D341Med (cell line): ENCODE data around the gene ANKRD44.
"Not testable (repeated sequence)": the region's sequence is repeated elsewhere in the genome, so short reads cannot be mapped to it uniquely, and the experiment has no call there.

Source experiments
- DNase-seq: peaks from one replicate; pipeline ENCODE4 v3.0.0; 2012; ENCODE audit warnings: low spot score

ANKRD44 gene

GRCh38 chr2:197310271-197310985, at the start of gene ANKRD44:
Gene ANKRD44, minus strand, starts transcription at chr2:197310780. Its CDS starts 176 bp downstream, at chr2:197310604.
- DNase-seq, result peak; percentile 92

GRCh38 chr2:197359859-197360258, 49.3 kb upstream of the ANKRD44 start:
- DNase-seq, result no peak

GRCh38 chr2:197358931-197359330, 48.4 kb upstream of the ANKRD44 start:
- DNase-seq, result no peak

- DNase-seq, result no peak
These were observed 47.4 kb upstream of the ANKRD44 start for GRCh38 chr2:197357986-197358385.

GRCh38 chr2:197356136-197356535, 45.6 kb upstream of the ANKRD44 start:
- peak; percentile 32 for DNase-seq

GRCh38 chr2:197354169-197354558, 43.6 kb upstream of the ANKRD44 start:
- DNase-seq, result no peak

GRCh38 chr2:197353393-197354168, 43.0 kb upstream of the ANKRD44 start:
- no peak for DNase-seq

- DNase-seq, result no peak
These were observed 39.1 kb upstream of the ANKRD44 start for GRCh38 chr2:197349699-197350098.

- no peak for DNase-seq
These were observed 38.3 kb upstream of the ANKRD44 start for GRCh38 chr2:197348721-197349360.

- DNase-seq, result no peak
These were observed 35.3 kb upstream of the ANKRD44 start for GRCh38 chr2:197345846-197346370.

- DNase-seq, result not testable (repeated sequence)
These were observed 33.4 kb upstream of the ANKRD44 start for GRCh38 chr2:197343968-197344367.

- no peak for DNase-seq
These were observed 30.0 kb upstream of the ANKRD44 start for GRCh38 chr2:197340591-197340990.

GRCh38 chr2:197339496-197340220, 29.1 kb upstream of the ANKRD44 start:
- DNase-seq, result no peak

GRCh38 chr2:197339016-197339415, 28.4 kb upstream of the ANKRD44 start:
- DNase-seq, result no peak

GRCh38 chr2:197332641-197333040, 22.1 kb upstream of the ANKRD44 start:
- no peak for DNase-seq

- no peak for DNase-seq
These were observed 17.9 kb upstream of the ANKRD44 start for GRCh38 chr2:197328461-197328860.

- DNase-seq, result no peak
These were observed 17.0 kb upstream of the ANKRD44 start for GRCh38 chr2:197327472-197328098.

GRCh38 chr2:197327073-197327471, 16.5 kb upstream of the ANKRD44 start:
- DNase-seq, result no peak

- no peak for DNase-seq
These were observed 14.2 kb upstream of the ANKRD44 start for GRCh38 chr2:197324801-197325200.

- DNase-seq, result no peak
These were observed 12.4 kb upstream of the ANKRD44 start for GRCh38 chr2:197322724-197323720.
